Endodermal cell (in vitro differentiated cells): ENCODE measurements around the gene JAML. TPM values are rescaled to one million over a fixed set of nuclear protein-coding genes. Genes with fewer than 3 reads are reported as not detected.
A peak's percentile ranks its signal among the peaks of the same experiment; 100 is the strongest.

Experiments
- DNase-seq: peaks from one replicate; pipeline ENCODE4 v3.0.0-alpha.2; 2017
- H3K27ac ChIP-seq: 2 replicates; pipeline ENCODE4 v1.5.1; 2013; ENCODE audit warnings: mild to moderate bottlenecking, low read depth, low read length, moderate library complexity
- H3K27me3 ChIP-seq: 2 replicates; pipeline ENCODE4 v1.6.1; 2013; ENCODE audit warnings: mild to moderate bottlenecking, low read length, moderate library complexity; ENCODE audit not compliant: insufficient read depth, control insufficient read depth, poor library complexity, severe bottlenecking
- H3K36me3 ChIP-seq: 2 replicates; pipeline ENCODE4 v1.7.0; 2013; ENCODE audit warnings: mild to moderate bottlenecking, low read length, moderate library complexity; ENCODE audit not compliant: control insufficient read depth, insufficient read depth
- H3K4me1 ChIP-seq: one replicate; pipeline ENCODE4 v1.7.0; 2013; ENCODE audit warnings: low read length; ENCODE audit not compliant: control insufficient read depth, insufficient read depth
- H3K4me3 ChIP-seq: 2 replicates; pipeline ENCODE4 v1.5.1; 2013; ENCODE audit warnings: mild to moderate bottlenecking, low read length, moderate library complexity
- H3K9ac ChIP-seq: 2 replicates; pipeline ENCODE4 v1.6.1; 2013; ENCODE audit warnings: mild to moderate bottlenecking, low read length, moderate library complexity; ENCODE audit not compliant: poor library complexity, severe bottlenecking; ENCODE audit errors: extremely low read depth
- H3K9me3 ChIP-seq: 2 replicates; pipeline ENCODE4 v1.6.1; 2013; ENCODE audit warnings: mild to moderate bottlenecking, low read length, moderate library complexity; ENCODE audit not compliant: control insufficient read depth
- H3K27ac Mint-ChIP-seq: 2 replicates; pipeline ENCODE4 v1.8.0; 2020; ENCODE audit warnings: mixed read lengths
- H3K27me3 Mint-ChIP-seq: 2 replicates; pipeline ENCODE4 v1.8.0; 2021; ENCODE audit warnings: mild to moderate bottlenecking, mixed read lengths; ENCODE audit not compliant: insufficient read depth
- H3K36me3 Mint-ChIP-seq: 2 replicates; pipeline ENCODE4 v1.8.0; 2020; ENCODE audit warnings: low read depth, mixed read lengths
- H3K4me1 Mint-ChIP-seq: 2 replicates; pipeline ENCODE4 v1.8.0; 2020; ENCODE audit warnings: mixed read lengths
- H3K4me3 Mint-ChIP-seq: 2 replicates; pipeline ENCODE4 v1.8.0; 2020; ENCODE audit warnings: mild to moderate bottlenecking, moderate library complexity, mixed read lengths
- H3K9me3 Mint-ChIP-seq: 2 replicates; pipeline ENCODE4 v1.8.0; 2020; ENCODE audit warnings: mild to moderate bottlenecking, mixed read lengths
- CTCF ChIP-seq: fragments of 200-600 bp; sonication (generic); conservative IDR thresholded peaks from 2 replicates; pipeline ENCODE4 v1.5.0; 2021; ENCODE audit warnings: antibody characterized with exemption, mild to moderate bottlenecking
- WGBS, 2 experiments: methylation state at CpG; one replicate each; pipeline versions ENCODE4 v1.1.5 to v1.1.7; 2013; ENCODE audit warnings: missing lambda C conversion rate in 2 of 2, mixed read lengths in 1 of 2; ENCODE audit not compliant: insufficient coverage in 1 of 2, insufficient read length in 1 of 2; 5-methylcytosine and 5-hydroxymethylcytosine counted together
- total RNA-seq, 2 donors: library from RNA; stranded (reverse); fragmentation: NEBNext Ultra II Directional in 1 of 2; extraction: Animal tissue kit (Norgen Biotek cat#: 25700) in 1 of 2; gene quantifications; 2 replicates in 1 of 2; 3 replicates in 1 of 2; pipeline ENCODE4 v1.2.1, GENCODE V29; 2021

JAML gene
- total RNA-seq, 2 donors from 2014 or later: 0.40 to 0.55 TPM

GRCh38 chr11:118211006-118211405, 13.8 kb downstream of the JAML start:
- H3K36me3 Mint-ChIP-seq: no peaks in the 10 kb centered on the region
- no peak overlapping the region for H3K4me3 ChIP-seq
- H3K4me1 ChIP-seq: peaks cover 5% of the 10 kb centered on the region
- H3K27ac Mint-ChIP-seq: peak overlapping the region; percentile 46
- DNase-seq: peak; percentile 82
- H3K4me1 Mint-ChIP-seq: peaks cover 41% of the 10 kb centered on the region
- WGBS, 2 experiments: 20 to 49% methylated on average over 1 to 6 of the region's 6 CpGs
- no peak overlapping the region for H3K4me3 Mint-ChIP-seq
- H3K27me3 Mint-ChIP-seq: peaks cover 14% of the 10 kb centered on the region
- no peaks in the 10 kb centered on the region for H3K9me3 ChIP-seq
- no peaks in the 10 kb centered on the region for H3K27me3 ChIP-seq
- H3K36me3 ChIP-seq: no peaks in the 10 kb centered on the region
- no peak overlapping the region for H3K27ac ChIP-seq
- H3K9ac ChIP-seq: no peak overlapping the region
- TF ChIP-seq CTCF: no peak
- H3K9me3 Mint-ChIP-seq: no peaks in the 10 kb centered on the region

GRCh38 chr11:118210323-118210722, 14.5 kb downstream of the JAML start:
- Histone ChIP-seq H3K9me3 (no peaks in the 10 kb centered on the region), H3K36me3 (no peaks in the 10 kb centered on the region), H3K9ac (no peak overlapping the region), H3K4me1 (peaks cover 5% of the 10 kb centered on the region), H3K27ac (no peak overlapping the region), H3K27me3 (peaks cover 4% of the 10 kb centered on the region), H3K4me3 (no peak overlapping the region)
- Mint-ChIP-seq H3K27me3 (peaks cover 21% of the 10 kb centered on the region), H3K27ac (no peak overlapping the region), H3K4me3 (no peak overlapping the region), H3K36me3 (no peaks in the 10 kb centered on the region), H3K9me3 (no peaks in the 10 kb centered on the region), H3K4me1 (peaks cover 41% of the 10 kb centered on the region)
- peak; percentile 54 for DNase-seq
- WGBS, 2 experiments: 91% methylated on average over 7 of the region's 7 CpGs
- TF ChIP-seq CTCF: no peak

GRCh38 chr11:118209033-118209432, 15.8 kb downstream of the JAML start:
- H3K4me1 ChIP-seq: peaks cover 5% of the 10 kb centered on the region
- peaks cover 21% of the 10 kb centered on the region for H3K27me3 Mint-ChIP-seq
- no peaks in the 10 kb centered on the region for H3K9me3 Mint-ChIP-seq
- no peaks in the 10 kb centered on the region for H3K36me3 ChIP-seq
- H3K27me3 ChIP-seq: peaks cover 15% of the 10 kb centered on the region
- WGBS, 2 experiments: 67 to 86% methylated on average over 1 to 3 of the region's 3 CpGs
- no peak overlapping the region for H3K9ac ChIP-seq
- no peak overlapping the region for H3K27ac ChIP-seq
- no peaks in the 10 kb centered on the region for H3K36me3 Mint-ChIP-seq
- H3K9me3 ChIP-seq: no peaks in the 10 kb centered on the region
- peaks cover 39% of the 10 kb centered on the region for H3K4me1 Mint-ChIP-seq
- TF ChIP-seq CTCF: no peak
- no peak overlapping the region for H3K4me3 ChIP-seq
- H3K27ac Mint-ChIP-seq: no peak overlapping the region
- no peak overlapping the region for H3K4me3 Mint-ChIP-seq
- no peak for DNase-seq
